Measurements from ENCODE around the gene FGF8. TPM values are rescaled to one million over a fixed set of nuclear protein-coding genes. Genes with fewer than 3 reads are reported as not detected.

Gene FGF8
- total and polyA plus RNA-seq, 2 of the 4 experiments (the other 2 are of a cell fraction) = 0.17 TPM; not detected in 1

DNA sequence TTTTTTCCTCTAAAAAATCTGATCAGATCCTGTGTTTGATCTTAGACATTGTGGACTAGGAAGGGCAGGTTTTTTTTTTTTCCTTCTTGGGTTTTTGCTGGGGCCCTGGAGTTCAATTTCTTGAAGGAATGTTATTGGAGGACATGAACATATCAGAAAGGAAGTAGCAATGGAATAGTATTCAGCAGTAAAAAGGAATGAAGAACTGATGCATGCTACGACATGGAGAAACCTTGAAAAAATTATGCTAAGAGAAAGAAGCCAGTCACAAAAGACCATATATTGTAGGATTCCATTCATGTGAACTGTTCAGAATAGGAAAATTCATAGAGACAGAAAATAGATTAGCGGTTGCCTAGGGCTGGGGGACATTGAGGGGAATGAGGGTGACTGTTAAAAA is 34.0 kb downstream of the FGF8 start:
- Histone ChIP-seq H3K9ac (ENCODE audit: low read depth, low read length) (no peak overlapping the region), H3K4me3 (ENCODE audit: insufficient read depth, low read depth, low read length) (no peak overlapping the region), H3K18ac (ENCODE audit: low read depth, low read length) (no peak overlapping the region), H2AK5ac (ENCODE audit: low read depth, low read length) (no peak overlapping the region), H2AK9ac (replicated peaks; ENCODE audit: low read depth, low read length, poor library complexity) (no peak overlapping the region), H3K4ac (ENCODE audit: low read depth, low read length) (no peak overlapping the region), H2BK20ac (ENCODE audit: low read depth, low read length) (no peak overlapping the region), H3K9me3 (ENCODE audit: control insufficient read depth, insufficient read depth, low read length) (no peaks in the 10 kb centered on the region), H3K4me2 (ENCODE audit: low read depth, low read length) (no peak overlapping the region), H4K5ac (ENCODE audit: low read depth, low read length) (no peak overlapping the region), H3K79me1 (ENCODE audit: low read depth in 1 of 2, low read length in 2 of 2) (no peaks in the 10 kb centered on the region), H3K27me3 (ENCODE audit: control insufficient read depth, insufficient read depth, low read length) (peaks cover 29% of the 10 kb centered on the region), H3K36me3 (ENCODE audit: control insufficient read depth, insufficient read depth, low read length) (no peaks in the 10 kb centered on the region), H3K9me1 (ENCODE audit: insufficient read depth, low read length) (no peaks in the 10 kb centered on the region), H3K27ac (ENCODE audit: insufficient read depth, low read length) (no peak overlapping the region), H3K4me1 (ENCODE audit: control insufficient read depth, insufficient read depth, low read length) (no peaks in the 10 kb centered on the region), H4K20me1 (ENCODE audit: insufficient read depth, low read length) (no peaks in the 10 kb centered on the region), H2AFZ (replicated peaks; ENCODE audit: low read length, poor library complexity) (no peak overlapping the region), H3K56ac (ENCODE audit: extremely low read depth, insufficient read depth, low read length) (no peak overlapping the region), H4K8ac (ENCODE audit: low read depth in 2 of 2, low read length in 2 of 2) (no peak overlapping the region), H4K91ac (ENCODE audit: insufficient read depth, low read depth, low read length) (no peak overlapping the region), H3K23ac (ENCODE audit: low read depth, low read length) (no peak overlapping the region), H2BK120ac (ENCODE audit: low read depth, low read length) (no peak overlapping the region), H2BK5ac (ENCODE audit: low read depth, low read length, poor library complexity, severe bottlenecking) (no peak overlapping the region), H2BK15ac (ENCODE audit: low read depth, low read length) (no peak overlapping the region), H3K14ac (replicated peaks; ENCODE audit: low read depth, low read length) (no peak overlapping the region)
- intact Hi-C loops (cut with micrococcal nuclease) = no loop called here
- TF ChIP-seq RAD21 (IDR thresholded peaks at IDR 0.05; ENCODE audit: low read length) (no peak), CEBPB (IDR thresholded peaks at IDR 0.05; ENCODE audit: low read depth, low read length) (no peak), CHD1 (IDR thresholded peaks at IDR 0.05; ENCODE audit: low read depth, low read length) (no peak), MAFK (IDR thresholded peaks at IDR 0.05; ENCODE audit: low read depth, low read length) (no peak), POLR2A (IDR thresholded peaks at IDR 0.05; ENCODE audit: low read depth, low read length) (no peak), MAZ (IDR thresholded peaks at IDR 0.05; ENCODE audit: borderline replicate concordance, low read depth, low read length) (no peak), MXI1 (IDR thresholded peaks at IDR 0.05; ENCODE audit: borderline replicate concordance, low read depth, low read length) (no peak), USF2 (IDR thresholded peaks at IDR 0.05; ENCODE audit: low read depth, low read length) (no peak), NFE2L2 (IDR thresholded peaks at IDR 0.05; ENCODE audit: low read depth, low read length) (no peak), RCOR1 (IDR thresholded peaks at IDR 0.05; ENCODE audit: insufficient replicate concordance, low read length) (no peak), RFX5 (IDR thresholded peaks at IDR 0.05; ENCODE audit: low read depth, low read length) (no peak), BHLHE40 (IDR thresholded peaks at IDR 0.05; ENCODE audit: low read depth, low read length) (no peak), FOS (IDR thresholded peaks at IDR 0.05; ENCODE audit: low read depth, low read length) (no peak), SMC3 (IDR thresholded peaks at IDR 0.05; ENCODE audit: low read depth, low read length) (no peak)
- TF ChIP-seq, protein P1, sequence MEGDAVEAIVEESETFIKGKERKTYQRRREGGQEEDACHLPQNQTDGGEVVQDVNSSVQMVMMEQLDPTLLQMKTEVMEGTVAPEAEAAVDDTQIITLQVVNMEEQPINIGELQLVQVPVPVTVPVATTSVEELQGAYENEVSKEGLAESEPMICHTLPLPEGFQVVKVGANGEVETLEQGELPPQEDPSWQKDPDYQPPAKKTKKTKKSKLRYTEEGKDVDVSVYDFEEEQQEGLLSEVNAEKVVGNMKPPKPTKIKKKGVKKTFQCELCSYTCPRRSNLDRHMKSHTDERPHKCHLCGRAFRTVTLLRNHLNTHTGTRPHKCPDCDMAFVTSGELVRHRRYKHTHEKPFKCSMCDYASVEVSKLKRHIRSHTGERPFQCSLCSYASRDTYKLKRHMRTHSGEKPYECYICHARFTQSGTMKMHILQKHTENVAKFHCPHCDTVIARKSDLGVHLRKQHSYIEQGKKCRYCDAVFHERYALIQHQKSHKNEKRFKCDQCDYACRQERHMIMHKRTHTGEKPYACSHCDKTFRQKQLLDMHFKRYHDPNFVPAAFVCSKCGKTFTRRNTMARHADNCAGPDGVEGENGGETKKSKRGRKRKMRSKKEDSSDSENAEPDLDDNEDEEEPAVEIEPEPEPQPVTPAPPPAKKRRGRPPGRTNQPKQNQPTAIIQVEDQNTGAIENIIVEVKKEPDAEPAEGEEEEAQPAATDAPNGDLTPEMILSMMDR (conservative IDR thresholded peaks at IDR 0.05; ENCODE audit: low read depth, low read length) = no peak
- TF ChIP-seq, protein P2, sequence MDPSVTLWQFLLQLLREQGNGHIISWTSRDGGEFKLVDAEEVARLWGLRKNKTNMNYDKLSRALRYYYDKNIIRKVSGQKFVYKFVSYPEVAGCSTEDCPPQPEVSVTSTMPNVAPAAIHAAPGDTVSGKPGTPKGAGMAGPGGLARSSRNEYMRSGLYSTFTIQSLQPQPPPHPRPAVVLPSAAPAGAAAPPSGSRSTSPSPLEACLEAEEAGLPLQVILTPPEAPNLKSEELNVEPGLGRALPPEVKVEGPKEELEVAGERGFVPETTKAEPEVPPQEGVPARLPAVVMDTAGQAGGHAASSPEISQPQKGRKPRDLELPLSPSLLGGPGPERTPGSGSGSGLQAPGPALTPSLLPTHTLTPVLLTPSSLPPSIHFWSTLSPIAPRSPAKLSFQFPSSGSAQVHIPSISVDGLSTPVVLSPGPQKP (IDR thresholded peaks at IDR 0.05; ENCODE audit: borderline replicate concordance, low read depth, low read length) = no peak
- BruUV-seq (replicated peaks) = no TSS peak
- DNase-seq (no peak), ATAC-seq (ENCODE audit: low read depth) (no peak)
- ChIA-PET CTCF (no interaction called here), POLR2A (ENCODE audit: unreplicated experiment) (no interaction called here)
- 63% methylated on average over 1 of the region's 2 CpGs; no CpG with 5 or more reads in 1 of the 2 experiments for WGBS, 2 experiments (ENCODE audit: extremely low coverage in 2 of 2, insufficient read length in 1 of 2)
- dilution Hi-C loops (cut with HindIII; ENCODE audit: low sequenced_read_pairs, unreplicated experiment) = no loop called here
- in situ Hi-C loops (cut with MboI; ENCODE audit: low sequenced_read_pairs) = loop anchor here (10.0 kb wide), 1 partner anchor 557 kb away; no protein-coding TSS in a partner anchor
